HepG2 (cell line): ENCODE measurements around the gene UBQLN4. TPM values are rescaled to one million over a fixed set of nuclear protein-coding genes. Genes with fewer than 3 reads are reported as not detected.

ENCODE experiments used
- ARID2 ChIP-seq: sonication (generic); formaldehyde crosslinking; IDR thresholded peaks from 2 replicates; pipeline ENCODE4 v1.8.1; 2022; ENCODE audit warnings: mild to moderate bottlenecking, missing genetic modification reagents, borderline replicate concordance
- ARNTL ChIP-seq: sonication (generic); formaldehyde crosslinking; IDR thresholded peaks from 2 replicates; pipeline ENCODE4 v1.4.0; 2020; ENCODE audit warnings: mild to moderate bottlenecking, missing genetic modification reagents
- CEBPZ ChIP-seq: IDR thresholded peaks from 2 replicates; pipeline ENCODE4 v1.6.1; 2012; ENCODE audit warnings: low read length, improper control_type of control experiment
- DPF2 ChIP-seq: sonication (generic); formaldehyde crosslinking; IDR thresholded peaks from 2 replicates; pipeline ENCODE4 v1.4.0; 2020; ENCODE audit warnings: mild to moderate bottlenecking, low read depth, missing genetic modification reagents, borderline replicate concordance
- HBP1 ChIP-seq: IDR thresholded peaks from 2 replicates; pipeline ENCODE4 v1.6.1; 2016; ENCODE audit warnings: low read depth, control low read depth
- HOMEZ ChIP-seq: IDR thresholded peaks from 2 replicates; pipeline ENCODE4 v1.6.1; 2016; ENCODE audit warnings: low read depth
- HOXD1 ChIP-seq: sonication (generic); formaldehyde crosslinking; IDR thresholded peaks from 2 replicates; pipeline ENCODE4 v1.5.0; 2020; ENCODE audit warnings: missing genetic modification reagents
- KDM6A ChIP-seq: IDR thresholded peaks from 2 replicates; pipeline ENCODE4 v1.6.1; 2016; ENCODE audit warnings: low read depth
- MAFK ChIP-seq, 2 experiments: IDR thresholded peaks in 1 of 2; conservative IDR thresholded peaks in 1 of 2; 2 replicates each; pipeline ENCODE4 v1.6.1; 2011; ENCODE audit warnings: improper control_type of control experiment in 2 of 2, low read length in 2 of 2
- MNT ChIP-seq: fragments of 450-650 bp; IDR thresholded peaks from 2 replicates; pipeline ENCODE4 v1.6.1; 2016
- MTF2 ChIP-seq: sonication (generic); formaldehyde crosslinking; IDR thresholded peaks from 2 replicates; pipeline ENCODE4 v1.5.0; 2020; ENCODE audit warnings: missing genetic modification reagents, borderline replicate concordance
- RAD51 ChIP-seq: fragments of 450-650 bp; IDR thresholded peaks from 2 replicates; pipeline ENCODE4 v1.6.1; 2016; ENCODE audit warnings: borderline replicate concordance
- RBM22 ChIP-seq: fragments of 200-400 bp; formaldehyde crosslinking; optimal IDR thresholded peaks from 2 replicates; pipeline ENCODE3; 2017; ENCODE audit warnings: mild to moderate bottlenecking, low read length, moderate library complexity
- THYN1 ChIP-seq: sonication (generic); formaldehyde crosslinking; IDR thresholded peaks from 2 replicates; pipeline ENCODE4 v1.8.1; 2023; ENCODE audit warnings: low read depth, mild to moderate bottlenecking, moderate library complexity, missing genetic modification reagents, borderline replicate concordance
- ZNF205 ChIP-seq: IDR thresholded peaks from 2 replicates; pipeline ENCODE4 v1.6.1; 2018; ENCODE audit warnings: missing biosample characterization, missing genetic modification reagents
- ZNF281 ChIP-seq: sonication (generic); formaldehyde crosslinking; IDR thresholded peaks from 2 replicates; pipeline ENCODE4 v1.4.0; 2020; ENCODE audit warnings: missing genetic modification reagents, borderline replicate concordance
- ZNF564 ChIP-seq: sonication (generic); formaldehyde crosslinking; IDR thresholded peaks from 2 replicates; pipeline ENCODE4 v1.8.1; 2023; ENCODE audit warnings: mild to moderate bottlenecking, missing genetic modification reagents
- ZNF841 ChIP-seq: sonication (generic); formaldehyde crosslinking; IDR thresholded peaks from 2 replicates; pipeline ENCODE4 v1.8.1; 2023; ENCODE audit warnings: missing genetic modification reagents, borderline replicate concordance
- polyA plus RNA-seq, 8 experiments: library from polyadenylated mRNA; depleted of rRNA in 3 of 8; stranded (reverse) in 7 of 8; unstranded in 1 of 8; fragments of >200 nt; fragmentation: Illumina TruSeq in 4 of 8; extraction: Trizol in 4 of 8; gene quantifications; 2 replicates each; pipeline versions ENCODE4 v1.2.1 to v1.2.3, GENCODE V29; 2011 to 2016; ENCODE audit warnings: low read depth in 4 of 8, missing spikeins in 1 of 8, mixed read lengths in 1 of 8; ENCODE audit not compliant: insufficient read depth in 1 of 8
- total RNA-seq, 5 experiments: library from RNA; depleted of rRNA; stranded (reverse); fragments of >200 nt; fragmentation: Illumina TruSeq; extraction: Trizol; gene quantifications; 2 replicates each; pipeline ENCODE4 v1.2.3, GENCODE V29; 2016; ENCODE audit warnings: low read depth in 1 of 5

UBQLN4 gene
- total and polyA plus RNA-seq, 2 of the 13 experiments (the other 11 are each of a cell fraction or from before 2014, with no cell fraction given): 31.5 to 39.8 TPM

GRCh38 chr1:156054500-156055280 is 1.1 kb upstream of the UBQLN4 start, which contains the start of gene LAMTOR2 (continued):
- no peak; the same call in 1 of the 2 replicates for TF ChIP-seq ZNF281 (CRISPR knock-in tag)
- TF ChIP-seq ARID2 (CRISPR knock-in tag): peak; percentile 21; the same call in 1 of the 2 replicates
- no peak for TF ChIP-seq HOMEZ (CRISPR knock-in tag)
- TF ChIP-seq ARNTL (CRISPR knock-in tag): no peak
- TF ChIP-seq ZNF841 (CRISPR knock-in tag): no peak
- no peak for TF ChIP-seq ZNF564 (CRISPR knock-in tag)
- no peak for TF ChIP-seq CEBPZ
- no peak for TF ChIP-seq MAFK (conservative IDR thresholded peaks at IDR 0.05 in 1 of 2, IDR thresholded peaks at IDR 0.05 in 1 of 2; ENCODE audit: low read length in 2 of 2)
- no peak for TF ChIP-seq KDM6A (CRISPR knock-in tag)
- peak; percentile 79 for TF ChIP-seq HBP1 (CRISPR knock-in tag)
- peak; percentile 82; the same call in 1 of the 2 replicates for TF ChIP-seq HOXD1
- peak; percentile 68 for TF ChIP-seq MNT
- no peak for TF ChIP-seq MTF2 (CRISPR knock-in tag)
- no peak for TF ChIP-seq THYN1 (CRISPR knock-in tag)
- TF ChIP-seq RAD51: no peak
- no peak for TF ChIP-seq DPF2 (CRISPR knock-in tag)
- peak; percentile 49; the same call in 1 of the 2 replicates for TF ChIP-seq ZNF205 (CRISPR knock-in tag)
- no peak for TF ChIP-seq RBM22
